HFF-Myc (cell line): Measurements from ENCODE around the gene FGFR1OP2.

ENCODE experiments used
- DNase-seq: peaks from one replicate; pipeline ENCODE4 v3.0.0-alpha.2; 2011; ENCODE audit warnings: low read depth; ENCODE audit errors: extremely low read depth
- H3K4me3 ChIP-seq: replicated peaks from 2 replicates; pipeline ENCODE4 v1.5.1; 2011; ENCODE audit warnings: low read depth, mild to moderate bottlenecking, control low read depth, low read length
- CTCF ChIP-seq: IDR thresholded peaks from 2 replicates; pipeline ENCODE4 v1.5.1; 2012; ENCODE audit warnings: mild to moderate bottlenecking, low read depth, low read length, control low read depth; ENCODE audit errors: missing control alignments

Gene FGFR1OP2

GRCh38 chr12:26963413-26963812 is 25.1 kb downstream of the FGFR1OP2 start:
- H3K4me3 ChIP-seq: no peak overlapping the region
- DNase-seq: no peak
- TF ChIP-seq CTCF: no peak

- DNase-seq: no peak
- no peak for TF ChIP-seq CTCF
- no peak overlapping the region for H3K4me3 ChIP-seq
These were observed 28.6 kb downstream of the FGFR1OP2 start for GRCh38 chr12:26966842-26967241.

- no peak for DNase-seq
- no peak for TF ChIP-seq CTCF
- no peak overlapping the region for H3K4me3 ChIP-seq
These were observed 31.9 kb downstream of the FGFR1OP2 start for GRCh38 chr12:26970136-26970535.

- DNase-seq: no peak
- no peak for TF ChIP-seq CTCF
- no peak overlapping the region for H3K4me3 ChIP-seq
These were observed 33.7 kb downstream of the FGFR1OP2 start for GRCh38 chr12:26971963-26972362.

GRCh38 chr12:26976687-26977086 is 38.4 kb downstream of the FGFR1OP2 start:
- no peak for TF ChIP-seq CTCF
- DNase-seq: no peak
- no peak overlapping the region for H3K4me3 ChIP-seq

- DNase-seq: no peak
- H3K4me3 ChIP-seq: no peak overlapping the region
- TF ChIP-seq CTCF: no peak
These were observed 40.5 kb downstream of the FGFR1OP2 start for GRCh38 chr12:26978801-26979200.

- TF ChIP-seq CTCF: no peak
- H3K4me3 ChIP-seq: no peak overlapping the region
- DNase-seq: no peak
These were observed 41.5 kb downstream of the FGFR1OP2 start for GRCh38 chr12:26979733-26980132.
